IMR-90 (cell line): ENCODE measurements around the gene SMIM5. TPM values are rescaled to one million over a fixed set of nuclear protein-coding genes. Genes with fewer than 3 reads are reported as not detected.

Experiments used
- ATAC-seq: fragments of 200-7000 bp; cut with Tn5 transposase; 2 replicates; pipeline ENCODE4 v1.9.1; 2020; ENCODE audit warnings: low read depth, mild to moderate bottlenecking, moderate library complexity
- BruUV-seq: library from RNA; stranded (reverse); fragments of 400-500 nt; replicated peaks from 2 replicates; lab custom pipeline; 2021; lab: Mats Ljungman, UMichigan
- CTCF ChIA-PET: fragments of 300-600 bp; formaldehyde crosslinking; extraction: SDS; loops from one replicate; lab custom pipeline; 2021; ENCODE audit warnings: antibody characterized with exemption; lab: Yijun Ruan, JAX
- POLR2A ChIA-PET: fragments of 300-600 bp; sonication (Branson Sonifier 250); formaldehyde crosslinking; loops from one replicate; lab custom pipeline; 2022; ENCODE audit warnings: antibody characterized with exemption; ENCODE audit not compliant: unreplicated experiment; lab: Charles Lee
- DNase-seq: peaks from one replicate; pipeline ENCODE4 v3.0.0; 2013
- H2AFZ ChIP-seq: replicated peaks from 2 replicates; pipeline ENCODE3; 2013; ENCODE audit warnings: low read length, mild to moderate bottlenecking; ENCODE audit not compliant: poor library complexity
- H2AK5ac ChIP-seq: 2 replicates; pipeline ENCODE4 v1.6.1; 2013; ENCODE audit warnings: low read depth, low read length, inconsistent platforms
- H2AK9ac ChIP-seq: replicated peaks from 2 replicates; pipeline ENCODE3; 2013; ENCODE audit warnings: mild to moderate bottlenecking, low read depth, low read length, moderate library complexity; ENCODE audit not compliant: poor library complexity
- H2BK120ac ChIP-seq: 2 replicates; pipeline ENCODE4 v1.6.1; 2013; ENCODE audit warnings: low read depth, low read length, inconsistent platforms
- H2BK15ac ChIP-seq: 3 replicates; pipeline ENCODE4 v1.6.1; 2013; ENCODE audit warnings: low read depth, low read length, inconsistent platforms
- H2BK20ac ChIP-seq: 2 replicates; pipeline ENCODE4 v1.6.1; 2013; ENCODE audit warnings: low read depth, mild to moderate bottlenecking, inconsistent platforms, low read length, moderate library complexity
- H2BK5ac ChIP-seq: 2 replicates; pipeline ENCODE4 v1.6.1; 2013; ENCODE audit warnings: mild to moderate bottlenecking, low read depth, low read length, inconsistent platforms; ENCODE audit not compliant: poor library complexity, severe bottlenecking
- H3K14ac ChIP-seq: replicated peaks from 2 replicates; pipeline ENCODE4 v1.6.1; 2013; ENCODE audit warnings: low read depth, low read length, inconsistent platforms
- H3K18ac ChIP-seq: 2 replicates; pipeline ENCODE4 v1.6.1; 2013; ENCODE audit warnings: low read depth, low read length, control low read depth
- H3K23ac ChIP-seq: 2 replicates; pipeline ENCODE4 v1.6.1; 2013; ENCODE audit warnings: low read depth, low read length, inconsistent platforms
- H3K27ac ChIP-seq: 2 replicates; pipeline ENCODE4 v1.5.1; 2013; ENCODE audit warnings: mild to moderate bottlenecking, control low read depth, low read length; ENCODE audit not compliant: insufficient read depth
- H3K27me3 ChIP-seq: 2 replicates; pipeline ENCODE4 v1.6.1; 2013; ENCODE audit warnings: low read length; ENCODE audit not compliant: control insufficient read depth, insufficient read depth
- H3K36me3 ChIP-seq: 2 replicates; pipeline ENCODE4 v1.6.1; 2013; ENCODE audit warnings: low read length, mixed read lengths; ENCODE audit not compliant: control insufficient read depth, insufficient read depth
- H3K4ac ChIP-seq: 2 replicates; pipeline ENCODE4 v1.6.1; 2013; ENCODE audit warnings: low read depth, low read length, inconsistent platforms
- H3K4me1 ChIP-seq: 2 replicates; pipeline ENCODE4 v1.6.1; 2013; ENCODE audit warnings: low read length, mixed read lengths; ENCODE audit not compliant: control insufficient read depth, insufficient read depth
- H3K4me2 ChIP-seq: 2 replicates; pipeline ENCODE4 v1.6.1; 2013; ENCODE audit warnings: low read depth, mild to moderate bottlenecking, control low read depth, low read length, moderate library complexity
- H3K4me3 ChIP-seq: 2 replicates; pipeline ENCODE4 v1.5.1; 2013; ENCODE audit warnings: low read depth, mild to moderate bottlenecking, control low read depth, low read length, moderate library complexity; ENCODE audit not compliant: insufficient read depth
- H3K56ac ChIP-seq: 2 replicates; pipeline ENCODE4 v1.6.1; 2013; ENCODE audit warnings: low read length, inconsistent platforms; ENCODE audit not compliant: insufficient read depth; ENCODE audit errors: extremely low read depth
- H3K79me1 ChIP-seq, 2 experiments: 2 replicates each; pipeline ENCODE4 v1.6.1; 2013; ENCODE audit warnings: low read length in 2 of 2, inconsistent platforms in 1 of 2, low read depth in 1 of 2
- H3K9ac ChIP-seq: 2 replicates; pipeline ENCODE4 v1.6.1; 2013; ENCODE audit warnings: low read depth, low read length, control low read depth
- H3K9me1 ChIP-seq: 2 replicates; pipeline ENCODE4 v1.6.1; 2013; ENCODE audit warnings: low read length, inconsistent platforms; ENCODE audit not compliant: insufficient read depth
- H3K9me3 ChIP-seq: 2 replicates; pipeline ENCODE4 v1.6.1; 2013; ENCODE audit warnings: low read length; ENCODE audit not compliant: control insufficient read depth, insufficient read depth
- H4K20me1 ChIP-seq: 2 replicates; pipeline ENCODE4 v1.6.1; 2013; ENCODE audit warnings: low read length, inconsistent platforms; ENCODE audit not compliant: insufficient read depth
- H4K5ac ChIP-seq: 2 replicates; pipeline ENCODE4 v1.6.1; 2013; ENCODE audit warnings: mild to moderate bottlenecking, low read depth, low read length, control low read depth
- H4K8ac ChIP-seq, 2 experiments: 2 replicates each; pipeline ENCODE4 v1.6.1; 2013; ENCODE audit warnings: low read depth in 2 of 2, low read length in 2 of 2, control low read depth in 1 of 2, inconsistent platforms in 1 of 2
- H4K91ac ChIP-seq: 2 replicates; pipeline ENCODE4 v1.6.1; 2013; ENCODE audit warnings: low read depth, low read length, inconsistent platforms; ENCODE audit not compliant: insufficient read depth
- BHLHE40 ChIP-seq: fragments of 150-350 bp; IDR thresholded peaks from 2 replicates; pipeline ENCODE4 v1.6.1; 2016; ENCODE audit warnings: mild to moderate bottlenecking, low read depth, low read length
- CHD1 ChIP-seq: IDR thresholded peaks from 2 replicates; pipeline ENCODE4 v1.6.1; 2012; ENCODE audit warnings: low read depth, low read length, improper control_type of control experiment
- MAFK ChIP-seq: IDR thresholded peaks from 2 replicates; pipeline ENCODE4 v1.6.1; 2012; ENCODE audit warnings: low read depth, low read length, improper control_type of control experiment
- MAZ ChIP-seq: IDR thresholded peaks from 2 replicates; pipeline ENCODE4 v1.6.1; 2012; ENCODE audit warnings: low read depth, mild to moderate bottlenecking, low read length, improper control_type of control experiment, moderate library complexity, borderline replicate concordance
- SMC3 ChIP-seq: fragments of 150-350 bp; IDR thresholded peaks from 2 replicates; pipeline ENCODE4 v1.6.1; 2016; ENCODE audit warnings: low read depth, mild to moderate bottlenecking, antibody characterized with exemption, low read length, moderate library complexity
- WGBS, 2 experiments: methylation state at CpG; one replicate each; pipeline versions ENCODE4 v1.1.5 to v1.1.7; 2013; ENCODE audit warnings: missing lambda C conversion rate in 2 of 2; ENCODE audit not compliant: insufficient read length in 1 of 2; ENCODE audit errors: extremely low coverage in 2 of 2; 5-methylcytosine and 5-hydroxymethylcytosine counted together
- dilution Hi-C: fragments of 300-500 bp; cut with HindIII; formaldehyde crosslinking; loops from one replicate; pipeline ENCODE4 v1.14.3; 2018; ENCODE audit warnings: low sequenced_read_pairs; ENCODE audit not compliant: unreplicated experiment
- in situ Hi-C: fragments of 300-500 bp; cut with MboI; formaldehyde crosslinking; loops from 3 replicates; pipeline ENCODE4 v1.14.3; 2019; ENCODE audit warnings: low sequenced_read_pairs, inconsistent platforms, mixed read lengths
- intact Hi-C: fragments of 100-400 bp; cut with micrococcal nuclease; formaldehyde crosslinking; loops from 2 replicates; pipeline ENCODE4 v1.10.0; 2022
- polyA plus RNA-seq, 3 experiments: library from polyadenylated mRNA; depleted of rRNA; stranded (reverse); fragments of >200 nt; gene quantifications; 2 replicates each; pipeline ENCODE4 v1.2.3, GENCODE V29; 2012; ENCODE audit warnings: low replicate concordance in 1 of 3
- total RNA-seq: library from RNA; depleted of rRNA; stranded (reverse); fragments of >200 nt; gene quantifications from 2 replicates; pipeline ENCODE4 v1.2.3, GENCODE V29; 2012
- TF ChIP-seq, protein P1 (sequence below): conservative IDR thresholded peaks from 2 replicates; pipeline ENCODE4 v1.5.1; 2012; ENCODE audit warnings: mild to moderate bottlenecking, low read depth, low read length, improper control_type of control experiment

SMIM5 gene
- total and polyA plus RNA-seq, 2 of the 4 experiments (the other 2 are of a cell fraction) = not detected

DNA sequence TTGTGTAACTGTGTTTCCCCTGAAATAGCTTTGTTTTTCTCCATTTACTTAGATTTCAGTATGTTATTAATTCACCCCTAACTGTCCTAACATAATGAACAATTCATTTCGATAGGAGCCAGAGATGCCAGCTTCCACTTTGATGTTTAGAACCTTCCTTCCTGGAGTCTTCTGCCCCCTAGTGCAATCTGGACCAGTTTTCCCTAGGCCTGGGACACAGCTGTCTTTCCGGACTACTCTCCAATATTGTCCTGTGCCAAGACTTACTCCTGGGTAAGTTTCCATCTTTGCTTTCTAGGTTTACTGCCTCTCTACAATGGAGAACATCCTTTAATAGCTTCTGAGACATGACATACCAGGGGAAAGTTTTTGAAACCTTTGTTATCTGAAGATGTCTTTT, 20.9 kb downstream of the SMIM5 start:
- ATAC-seq (no peak), DNase-seq (no peak)
- no peak for TF ChIP-seq BHLHE40
- TF ChIP-seq MAFK = no peak
- no peak for TF ChIP-seq SMC3
- no peak for TF ChIP-seq CHD1
- TF ChIP-seq MAZ = no peak
- TF ChIP-seq, protein P1, sequence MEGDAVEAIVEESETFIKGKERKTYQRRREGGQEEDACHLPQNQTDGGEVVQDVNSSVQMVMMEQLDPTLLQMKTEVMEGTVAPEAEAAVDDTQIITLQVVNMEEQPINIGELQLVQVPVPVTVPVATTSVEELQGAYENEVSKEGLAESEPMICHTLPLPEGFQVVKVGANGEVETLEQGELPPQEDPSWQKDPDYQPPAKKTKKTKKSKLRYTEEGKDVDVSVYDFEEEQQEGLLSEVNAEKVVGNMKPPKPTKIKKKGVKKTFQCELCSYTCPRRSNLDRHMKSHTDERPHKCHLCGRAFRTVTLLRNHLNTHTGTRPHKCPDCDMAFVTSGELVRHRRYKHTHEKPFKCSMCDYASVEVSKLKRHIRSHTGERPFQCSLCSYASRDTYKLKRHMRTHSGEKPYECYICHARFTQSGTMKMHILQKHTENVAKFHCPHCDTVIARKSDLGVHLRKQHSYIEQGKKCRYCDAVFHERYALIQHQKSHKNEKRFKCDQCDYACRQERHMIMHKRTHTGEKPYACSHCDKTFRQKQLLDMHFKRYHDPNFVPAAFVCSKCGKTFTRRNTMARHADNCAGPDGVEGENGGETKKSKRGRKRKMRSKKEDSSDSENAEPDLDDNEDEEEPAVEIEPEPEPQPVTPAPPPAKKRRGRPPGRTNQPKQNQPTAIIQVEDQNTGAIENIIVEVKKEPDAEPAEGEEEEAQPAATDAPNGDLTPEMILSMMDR = 0 out of 2 replicates have a peak, but pooled peaks have one; percentile 16
- Histone ChIP-seq H3K9me1 (no peaks in the 10 kb centered on the region), H3K4me3 (no peak overlapping the region), H4K91ac (no peak overlapping the region), H2BK15ac (no peak overlapping the region), H2BK5ac (no peak overlapping the region), H3K4me2 (no peak overlapping the region), H4K8ac (no peak overlapping the region), H3K27me3 (no peaks in the 10 kb centered on the region), H3K9ac (no peak overlapping the region), H2AFZ (no peak overlapping the region), H4K20me1 (no peaks in the 10 kb centered on the region), H2BK120ac (no peak overlapping the region), H3K56ac (no peak overlapping the region), H3K4ac (no peak overlapping the region), H3K14ac (no peak overlapping the region), H3K27ac (no peak overlapping the region), H2AK9ac (no peak overlapping the region), H2AK5ac (no peak overlapping the region), H2BK20ac (no peak overlapping the region), H3K23ac (no peak overlapping the region), H3K4me1 (no peaks in the 10 kb centered on the region), H3K79me1 (no peaks in the 10 kb centered on the region), H3K9me3 (no peaks in the 10 kb centered on the region), H4K5ac (no peak overlapping the region), H3K36me3 (peaks cover 41% of the 10 kb centered on the region), H3K18ac (no peak overlapping the region)
- CTCF ChIA-PET = interaction anchor here (0.7 to 1.6 kb wide), 4 partner anchors 20 to 198 kb away, joined by 3 to 4 read pairs (median 3); partner anchors contain the start of gene TMEM94
- in situ Hi-C loops = no loop called here
- 58% methylated on average over 2 of the region's 2 CpGs; no CpG with 5 or more reads in 1 of the 2 experiments for WGBS, 2 experiments
- POLR2A ChIA-PET = no interaction called here
- intact Hi-C loops = no loop called here
- BruUV-seq = no TSS peak
- dilution Hi-C loops = no loop called here
